Neuronal stem cell (in vitro differentiated cells): Measurements from ENCODE around the gene PCDHB9.
A peak's percentile ranks its signal among the peaks of the same experiment; 100 is the strongest.
"Not testable (repeated sequence)": the region's sequence is repeated elsewhere in the genome, so short reads cannot be mapped to it uniquely, and the experiment has no call there.

Experiments
- DNase-seq: peaks from one replicate; pipeline ENCODE4 v3.0.0-alpha.2; 2013; ENCODE audit warnings: low spot score
- H2AFZ ChIP-seq: one replicate; pipeline ENCODE4 v1.6.1; 2013; ENCODE audit warnings: mild to moderate bottlenecking, low read length, inconsistent platforms
- H2AK5ac ChIP-seq: 2 replicates; pipeline ENCODE4 v1.6.1; 2013; ENCODE audit warnings: low read depth, mild to moderate bottlenecking, inconsistent platforms, low read length, moderate library complexity, mixed read lengths
- H2BK120ac ChIP-seq: 2 replicates; pipeline ENCODE4 v1.6.1; 2013; ENCODE audit warnings: low read depth, mild to moderate bottlenecking, inconsistent platforms, low read length, moderate library complexity, mixed read lengths
- H2BK12ac ChIP-seq: one replicate; pipeline ENCODE4 v1.6.1; 2013; ENCODE audit warnings: low read length, inconsistent platforms
- H2BK15ac ChIP-seq: 2 replicates; pipeline ENCODE4 v1.6.1; 2013; ENCODE audit warnings: mild to moderate bottlenecking, low read length, inconsistent platforms, mixed read lengths
- H2BK5ac ChIP-seq: one replicate; pipeline ENCODE4 v1.6.1; 2013; ENCODE audit warnings: inconsistent platforms, mild to moderate bottlenecking, low read length, moderate library complexity
- H3K14ac ChIP-seq: one replicate; pipeline ENCODE4 v1.6.1; 2013; ENCODE audit warnings: low read length, inconsistent platforms
- H3K18ac ChIP-seq: 2 replicates; pipeline ENCODE4 v1.6.1; 2013; ENCODE audit warnings: low read length, inconsistent platforms
- H3K23ac ChIP-seq: 2 replicates; pipeline ENCODE4 v1.6.1; 2013; ENCODE audit warnings: low read depth, mild to moderate bottlenecking, mixed read lengths, low read length, inconsistent platforms; ENCODE audit not compliant: poor library complexity
- H3K27ac ChIP-seq: replicated peaks from 3 replicates; pipeline ENCODE4 v1.5.1; 2013; ENCODE audit warnings: low read length, inconsistent platforms
- H3K27me3 ChIP-seq, 3 experiments: 2 replicates each; pipeline ENCODE4 v1.6.1; 2013; ENCODE audit warnings: low read length in 3 of 3, mild to moderate bottlenecking in 2 of 3, inconsistent platforms in 1 of 3, low read depth in 1 of 3, mixed read lengths in 1 of 3, moderate library complexity in 1 of 3; ENCODE audit not compliant: control insufficient read depth in 3 of 3, insufficient read depth in 3 of 3
- H3K36me3 ChIP-seq, 2 donors: replicated peaks in 1 of 2; 2 replicates each; pipeline ENCODE4 v1.6.1; 2013; ENCODE audit warnings: low read length in 2 of 2; ENCODE audit not compliant: control insufficient read depth in 2 of 2, insufficient read depth in 2 of 2
- H3K4ac ChIP-seq: 2 replicates; pipeline ENCODE4 v1.6.1; 2013; ENCODE audit warnings: inconsistent platforms, mild to moderate bottlenecking, low read length, moderate library complexity
- H3K4me1 ChIP-seq, 2 donors: 1 replicate in 1 of 2; 2 replicates in 1 of 2; pipeline ENCODE4 v1.6.1; 2013; ENCODE audit warnings: low read length in 2 of 2, low read depth in 1 of 2; ENCODE audit not compliant: control insufficient read depth in 2 of 2, insufficient read depth in 1 of 2
- H3K4me2 ChIP-seq: one replicate; pipeline ENCODE4 v1.6.1; 2013; ENCODE audit warnings: mild to moderate bottlenecking, low read length, inconsistent platforms; ENCODE audit not compliant: insufficient read depth, poor library complexity, severe bottlenecking
- H3K4me3 ChIP-seq, 2 donors: 2 replicates each; pipeline ENCODE4 v1.5.1; 2013; ENCODE audit warnings: low read length in 2 of 2, mild to moderate bottlenecking in 2 of 2, inconsistent platforms in 1 of 2, moderate library complexity in 1 of 2
- H3K79me1 ChIP-seq: one replicate; pipeline ENCODE4 v1.6.1; 2013; ENCODE audit warnings: low read depth, mild to moderate bottlenecking, inconsistent platforms, low read length, moderate library complexity
- H3K9ac ChIP-seq: one replicate; pipeline ENCODE4 v1.6.1; 2013; ENCODE audit warnings: mild to moderate bottlenecking, low read depth, low read length, inconsistent platforms; ENCODE audit not compliant: poor library complexity
- H3K9me3 ChIP-seq, 2 donors: replicated peaks in 1 of 2; 2 replicates each; pipeline versions ENCODE3 to v1.6.1; 2013; ENCODE audit warnings: low read length in 2 of 2, mild to moderate bottlenecking in 2 of 2, inconsistent platforms in 1 of 2, low read depth in 1 of 2, mixed read lengths in 1 of 2, moderate library complexity in 1 of 2; ENCODE audit not compliant: control insufficient read depth in 2 of 2, insufficient read depth in 1 of 2
- H4K8ac ChIP-seq: one replicate; pipeline ENCODE4 v1.6.1; 2013; ENCODE audit warnings: low read depth, mild to moderate bottlenecking, inconsistent platforms, low read length, moderate library complexity
- H4K91ac ChIP-seq: one replicate; pipeline ENCODE4 v1.6.1; 2013; ENCODE audit warnings: low read length, low read depth, mild to moderate bottlenecking, inconsistent platforms; ENCODE audit not compliant: poor library complexity
- WGBS, 2 donors: extraction: QIAGEN DNeasy Blood & Tissue Kit; methylation state at CpG; one replicate each; pipeline ENCODE4 v1.1.7; 2013; ENCODE audit warnings: missing lambda C conversion rate in 2 of 2, mixed read lengths in 1 of 2; ENCODE audit not compliant: insufficient read length in 2 of 2, insufficient replicate concordance in 1 of 2; ENCODE audit errors: extremely low coverage in 2 of 2; 5-methylcytosine and 5-hydroxymethylcytosine counted together

PCDHB9 gene

DNA sequence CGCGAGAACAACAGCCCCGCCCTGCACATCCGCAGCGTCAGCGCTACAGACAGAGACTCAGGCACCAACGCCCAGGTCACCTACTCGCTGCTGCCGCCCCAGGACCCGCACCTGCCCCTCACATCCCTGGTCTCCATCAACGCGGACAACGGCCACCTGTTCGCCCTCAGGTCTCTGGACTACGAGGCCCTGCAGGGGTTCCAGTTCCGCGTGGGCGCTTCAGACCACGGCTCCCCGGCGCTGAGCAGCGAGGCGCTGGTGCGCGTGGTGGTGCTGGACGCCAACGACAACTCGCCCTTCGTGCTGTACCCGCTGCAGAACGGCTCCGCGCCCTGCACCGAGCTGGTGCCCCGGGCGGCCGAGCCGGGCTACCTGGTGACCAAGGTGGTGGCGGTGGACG, 28.5 kb downstream of the PCDHB9 start:
- H3K14ac ChIP-seq, H3K79me1 ChIP-seq, H3K27me3 ChIP-seq, H3K9ac ChIP-seq, H2AFZ ChIP-seq, H2BK120ac ChIP-seq, DNase-seq, H2AK5ac ChIP-seq, H3K18ac ChIP-seq, H3K4me2 ChIP-seq, H4K91ac ChIP-seq, H3K36me3 ChIP-seq, H3K27ac ChIP-seq, H4K8ac ChIP-seq, H3K4me3 ChIP-seq, H3K23ac ChIP-seq, H2BK12ac ChIP-seq, H2BK5ac ChIP-seq, H2BK15ac ChIP-seq, H3K4me1 ChIP-seq, H3K4ac ChIP-seq: not testable (repeated sequence)
- H3K9me3 ChIP-seq: peaks cover 2 to 21% of the 10 kb centered on the region in 2 donors
- no CpG with 5 or more reads among the region's 40 CpGs for WGBS, 2 donors

DNA sequence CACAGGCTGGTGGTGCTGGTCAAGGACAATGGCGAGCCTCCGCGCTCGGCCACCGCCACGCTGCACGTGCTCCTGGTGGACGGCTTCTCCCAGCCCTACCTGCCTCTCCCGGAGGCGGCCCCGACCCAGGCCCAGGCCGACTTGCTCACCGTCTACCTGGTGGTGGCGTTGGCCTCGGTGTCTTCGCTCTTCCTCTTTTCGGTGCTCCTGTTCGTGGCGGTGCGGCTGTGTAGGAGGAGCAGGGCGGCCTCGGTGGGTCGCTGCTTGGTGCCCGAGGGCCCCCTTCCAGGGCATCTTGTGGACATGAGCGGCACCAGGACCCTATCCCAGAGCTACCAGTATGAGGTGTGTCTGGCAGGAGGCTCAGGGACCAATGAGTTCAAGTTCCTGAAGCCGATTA, 29.1 kb downstream of the PCDHB9 start:
- H3K18ac ChIP-seq, H3K23ac ChIP-seq, H3K79me1 ChIP-seq, H3K36me3 ChIP-seq, H3K27me3 ChIP-seq, H4K8ac ChIP-seq, H3K4ac ChIP-seq, H2BK12ac ChIP-seq, DNase-seq, H2BK5ac ChIP-seq, H3K14ac ChIP-seq, H3K9ac ChIP-seq, H3K27ac ChIP-seq, H4K91ac ChIP-seq, H3K4me1 ChIP-seq, H3K4me2 ChIP-seq, H2BK15ac ChIP-seq, H3K4me3 ChIP-seq, H2BK120ac ChIP-seq, H2AK5ac ChIP-seq, H2AFZ ChIP-seq: not testable (repeated sequence)
- WGBS, 2 donors: no CpG with 5 or more reads among the region's 26 CpGs
- peaks cover 2 to 18% of the 10 kb centered on the region in 2 donors for H3K9me3 ChIP-seq

DNA sequence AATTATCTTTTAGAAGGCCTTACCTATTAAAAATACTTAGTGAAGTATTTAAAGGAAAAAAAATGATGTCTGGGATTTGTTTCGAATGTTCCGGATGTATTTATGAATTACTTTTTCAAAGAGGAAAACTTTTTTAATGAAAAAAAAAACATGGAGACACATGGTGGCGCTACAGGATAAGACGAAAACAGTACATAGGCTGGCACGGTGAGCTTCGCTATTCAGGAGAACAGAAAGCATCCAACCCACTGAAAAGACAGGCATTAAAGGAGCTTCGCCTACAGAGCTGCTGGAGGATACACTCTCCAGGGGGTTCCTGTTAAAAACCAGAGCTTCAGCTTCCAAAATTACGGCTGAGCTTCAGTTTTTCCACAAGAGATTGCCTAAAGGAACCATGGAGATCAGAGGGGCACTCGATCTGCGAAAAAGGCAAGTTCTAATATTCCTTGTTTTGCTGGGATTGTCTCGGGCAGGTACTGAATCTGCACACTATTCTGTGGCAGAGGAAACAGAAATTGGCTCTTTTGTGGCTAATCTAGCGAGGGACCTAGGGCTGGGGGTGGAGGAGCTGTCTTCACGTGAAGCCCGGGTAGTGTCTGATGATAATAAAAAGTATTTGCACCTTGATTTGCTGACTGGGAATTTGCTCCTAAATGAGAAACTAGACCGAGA, 36.3 kb downstream of the PCDHB9 start, which contains the start of gene PCDHB14:
TSS of gene PCDHB14 (plus strand) at position 232 of the 672 bp plus-strand sequence. CDS start at position 395, 163 bp downstream.
- Histone ChIP-seq H2BK12ac (no peak within 1 kb of the TSS), H3K9me3 (peaks cover 7 to 28% of the 10 kb centered on the region in 2 donors), H3K36me3 (no peaks in the 10 kb centered on the region), H3K18ac (no peak within 1 kb of the TSS), H2AK5ac (no peak within 1 kb of the TSS), H2AFZ (peak within 1 kb of the TSS; percentile 71), H3K4me2 (no peak within 1 kb of the TSS), H2BK5ac (no peak within 1 kb of the TSS), H3K4me1 (no peaks in the 10 kb centered on the region), H3K23ac (no peak within 1 kb of the TSS), H3K4me3 (peak within 1 kb of the TSS in 1 of 2 donors; percentile 17), H4K8ac (no peak within 1 kb of the TSS), H2BK120ac (no peak within 1 kb of the TSS), H3K14ac (no peak within 1 kb of the TSS), H3K9ac (no peak within 1 kb of the TSS), H3K27me3 (no peaks in the 10 kb centered on the region), H2BK15ac (no peak within 1 kb of the TSS), H4K91ac (no peak within 1 kb of the TSS), H3K4ac (no peak within 1 kb of the TSS), H3K79me1 (no peaks in the 10 kb centered on the region), H3K27ac (peak within 1 kb of the TSS; percentile 40)
- peak; percentile 43 for DNase-seq
- no CpG with 5 or more reads among the region's 15 CpGs for WGBS, 2 donors

DNA sequence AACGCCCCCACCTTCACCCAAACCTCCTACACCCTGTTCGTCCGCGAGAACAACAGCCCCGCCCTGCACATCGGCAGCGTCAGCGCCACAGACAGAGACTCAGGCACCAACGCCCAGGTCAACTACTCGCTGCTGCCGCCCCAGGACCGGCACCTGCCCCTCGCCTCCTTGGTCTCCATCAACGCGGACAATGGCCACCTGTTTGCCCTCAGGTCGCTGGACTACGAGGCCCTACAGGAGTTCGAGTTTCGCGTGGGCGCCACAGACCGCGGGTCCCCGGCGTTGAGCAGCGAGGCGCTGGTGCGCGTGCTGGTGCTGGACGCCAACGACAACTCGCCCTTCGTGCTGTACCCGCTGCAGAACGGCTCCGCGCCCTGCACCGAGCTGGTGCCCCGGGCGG, 37.9 kb downstream of the PCDHB9 start:
- peaks cover 7 to 21% of the 10 kb centered on the region in 2 donors for H3K9me3 ChIP-seq
- H3K14ac ChIP-seq, H3K79me1 ChIP-seq, H3K4me3 ChIP-seq, H3K9ac ChIP-seq, H3K27ac ChIP-seq, DNase-seq, H3K18ac ChIP-seq, H2BK5ac ChIP-seq, H2AK5ac ChIP-seq, H3K4ac ChIP-seq, H3K4me1 ChIP-seq, H3K4me2 ChIP-seq, H4K91ac ChIP-seq, H4K8ac ChIP-seq, H3K23ac ChIP-seq, H2BK15ac ChIP-seq, H2AFZ ChIP-seq, H3K36me3 ChIP-seq, H3K27me3 ChIP-seq, H2BK12ac ChIP-seq, H2BK120ac ChIP-seq: not testable (repeated sequence)
- no CpG with 5 or more reads among the region's 40 CpGs for WGBS, 2 donors
